A673 (cell line): ENCODE data around the gene CFAP99.

ENCODE experiments used
- CTCF ChIP-seq: fragments of 300-800, 200-600 bp; sonication (generic); conservative IDR thresholded peaks from 2 replicates; pipeline ENCODE4 v1.5.1; 2017; ENCODE audit warnings: low read depth, mild to moderate bottlenecking, antibody characterized with exemption, low read length, moderate library complexity, mixed read lengths
- EZH2 ChIP-seq: fragments of 200-600 bp; sonication (generic); IDR thresholded peaks from 2 replicates; pipeline ENCODE4 v1.6.1; 2017; ENCODE audit warnings: borderline replicate concordance, low read depth, mild to moderate bottlenecking, mixed read lengths, antibody characterized with exemption, low read length; ENCODE audit not compliant: poor library complexity, severe bottlenecking

- no peak for TF ChIP-seq CTCF
- no peak for TF ChIP-seq EZH2
Measured at GRCh38 chr4:2497324-2497723, 78.6 kb downstream of the CFAP99 start.
